GM12875 (cell line): ENCODE data around the gene PLPPR1.

Experiments used
- H3K4me3 ChIP-seq: one replicate; pipeline ENCODE4 v1.5.1; 2011; ENCODE audit warnings: low read depth, low read length, control low read depth
- CTCF ChIP-seq: IDR thresholded peaks from 2 replicates; pipeline ENCODE4 v1.5.1; 2011; ENCODE audit warnings: low read depth, mild to moderate bottlenecking, control low read depth, inconsistent platforms, low read length, moderate library complexity, borderline replicate concordance; ENCODE audit not compliant: insufficient read depth

The PLPPR1 gene

GRCh38 chr9:101092922-101093321 is 64.4 kb downstream of the PLPPR1 start:
- H3K4me3 ChIP-seq, result no peak overlapping the region
- TF ChIP-seq CTCF, result no peak

GRCh38 chr9:101093620-101094019 is 65.1 kb downstream of the PLPPR1 start:
- TF ChIP-seq CTCF, result no peak

GRCh38 chr9:101094686-101095085 is 66.2 kb downstream of the PLPPR1 start:
- H3K4me3 ChIP-seq, result no peak overlapping the region
- no peak for TF ChIP-seq CTCF

More at GRCh38 chr9:101093620-101094019, 65.1 kb downstream of the PLPPR1 start:
- no peak overlapping the region for H3K4me3 ChIP-seq

- no peak overlapping the region for H3K4me3 ChIP-seq
- no peak for TF ChIP-seq CTCF
Observed at GRCh38 chr9:101097210-101097609, 68.7 kb downstream of the PLPPR1 start.

- no peak for TF ChIP-seq CTCF
- no peak overlapping the region for H3K4me3 ChIP-seq
Observed at GRCh38 chr9:101098392-101098791, 69.9 kb downstream of the PLPPR1 start.

- no peak overlapping the region for H3K4me3 ChIP-seq
- TF ChIP-seq CTCF, result no peak
Observed at GRCh38 chr9:101114317-101114716, 85.8 kb downstream of the PLPPR1 start.

- no peak for TF ChIP-seq CTCF
- H3K4me3 ChIP-seq, result no peak overlapping the region
Observed at GRCh38 chr9:101115102-101115501, 86.6 kb downstream of the PLPPR1 start.
